ENCODE measurements around the gene PCYT1A. TPM values are rescaled to one million over a fixed set of nuclear protein-coding genes. Genes with fewer than 3 reads are reported as not detected.

The PCYT1A gene
- total RNA-seq, 1 experiment from 2014 or later: 63.8 TPM

GRCh38 chr3:196219194-196219969 lies 68.1 kb downstream of the PCYT1A start:
- Histone ChIP-seq H3K27me3 (ENCODE audit: low read length) (no peaks in the 10 kb centered on the region), H2AFZ (ENCODE audit: low read length) (peak overlapping the region; percentile 62), H3K4me3 (ENCODE audit: low read length) (peak overlapping the region; percentile 59), H3K79me2 (ENCODE audit: low read length) (peaks cover 10% of the 10 kb centered on the region; the same call in 1 of the 2 replicates), H3F3A (ENCODE audit: low read length, unreplicated experiment) (no peaks in the 10 kb centered on the region), H3K4me1 (ENCODE audit: insufficient read depth, low read length) (peaks cover 46% of the 10 kb centered on the region), H3K9me2 (replicated peaks; ENCODE audit: low read length) (no peaks in the 10 kb centered on the region), H4K20me1 (ENCODE audit: low read length) (no peaks in the 10 kb centered on the region), H3K9ac (ENCODE audit: low read length) (peak overlapping the region; percentile 56), H3K4me2 (ENCODE audit: low read length) (peak overlapping the region; percentile 97), H3K9me3 (ENCODE audit: low read length) (no peaks in the 10 kb centered on the region), H3K36me3 (ENCODE audit: low read depth, low read length) (no peaks in the 10 kb centered on the region), H3K27ac (ENCODE audit: low read length) (peak overlapping the region; percentile 71)
- intact Hi-C loops (cut with micrococcal nuclease): no loop called here
- TF ChIP-seq EZH2 (IDR thresholded peaks at IDR 0.05; ENCODE audit: low read length, unreplicated experiment): no peak
- POLR2A ChIA-PET (ENCODE audit: unreplicated experiment): interaction anchor here (0.5 kb wide), 1 partner anchor 57 kb away, joined by 3 read pairs; no protein-coding TSS in a partner anchor
- DNase-seq (peak; percentile 91), ATAC-seq (peak; percentile 72)
- BruUV-seq (replicated peaks): no TSS peak
- CTCF ChIA-PET: interaction anchor here (0.6 kb wide), 1 partner anchor 15 kb away, joined by 3 read pairs; no protein-coding TSS in a partner anchor

DNA sequence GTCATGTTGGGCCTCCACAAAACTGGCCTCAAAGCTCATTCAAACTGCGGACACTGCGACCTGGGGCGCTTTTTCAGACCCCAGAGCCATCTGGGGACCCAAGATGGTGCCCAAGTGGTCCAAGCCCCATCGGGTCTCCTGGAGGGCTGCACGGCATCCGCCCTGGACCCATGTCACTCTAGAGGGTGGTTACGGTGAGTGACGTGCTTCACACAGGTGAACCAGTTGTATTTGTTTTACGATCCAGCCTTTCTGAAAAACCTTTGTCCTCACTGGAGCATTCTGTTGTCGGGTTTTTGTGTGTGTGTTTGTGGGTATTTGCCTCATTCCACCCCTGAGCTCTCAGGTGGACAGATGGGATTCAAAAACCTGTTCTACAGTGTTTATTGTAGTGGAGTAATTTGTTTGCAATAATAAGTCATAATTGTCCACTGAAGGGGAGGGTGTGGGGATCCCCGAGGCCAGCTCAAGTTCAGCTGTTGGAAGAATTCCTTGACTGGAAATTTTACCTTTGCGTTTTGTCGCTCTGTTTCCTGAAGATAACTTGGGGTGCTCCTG lies 69.3 kb downstream of the PCYT1A start:
- H3K4me2 ChIP-seq (ENCODE audit: low read length): peak overlapping the region; percentile 97
- H3K9me3 ChIP-seq (ENCODE audit: low read length): no peaks in the 10 kb centered on the region
- no peaks in the 10 kb centered on the region for H4K20me1 ChIP-seq (ENCODE audit: low read length)
- peak; percentile 81 for DNase-seq
- intact Hi-C loops (cut with micrococcal nuclease): no loop called here
- H3K36me3 ChIP-seq (ENCODE audit: low read depth, low read length): no peaks in the 10 kb centered on the region
- no peaks in the 10 kb centered on the region for H3F3A ChIP-seq (ENCODE audit: low read length, unreplicated experiment)
- H3K27me3 ChIP-seq (ENCODE audit: low read length): no peaks in the 10 kb centered on the region
- ChIA-PET CTCF (interaction anchor here (0.6 kb wide), 1 partner anchor 360 kb away, joined by 6 read pairs; no protein-coding TSS in a partner anchor), POLR2A (ENCODE audit: unreplicated experiment) (interaction anchor here (0.6 kb wide), 1 partner anchor 129 kb away, joined by 3 read pairs; no protein-coding TSS in a partner anchor)
- peak; percentile 13; the same call in 1 of the 2 replicates for ATAC-seq
- H3K4me3 ChIP-seq (ENCODE audit: low read length): peak overlapping the region; percentile 59
- TF ChIP-seq EZH2 (IDR thresholded peaks at IDR 0.05; ENCODE audit: low read length, unreplicated experiment) (no peak), EZH2phosphoT487 (IDR thresholded peaks at IDR 0.05; ENCODE audit: borderline replicate concordance, low read length) (no peak)
- TF ChIP-seq, protein P1, sequence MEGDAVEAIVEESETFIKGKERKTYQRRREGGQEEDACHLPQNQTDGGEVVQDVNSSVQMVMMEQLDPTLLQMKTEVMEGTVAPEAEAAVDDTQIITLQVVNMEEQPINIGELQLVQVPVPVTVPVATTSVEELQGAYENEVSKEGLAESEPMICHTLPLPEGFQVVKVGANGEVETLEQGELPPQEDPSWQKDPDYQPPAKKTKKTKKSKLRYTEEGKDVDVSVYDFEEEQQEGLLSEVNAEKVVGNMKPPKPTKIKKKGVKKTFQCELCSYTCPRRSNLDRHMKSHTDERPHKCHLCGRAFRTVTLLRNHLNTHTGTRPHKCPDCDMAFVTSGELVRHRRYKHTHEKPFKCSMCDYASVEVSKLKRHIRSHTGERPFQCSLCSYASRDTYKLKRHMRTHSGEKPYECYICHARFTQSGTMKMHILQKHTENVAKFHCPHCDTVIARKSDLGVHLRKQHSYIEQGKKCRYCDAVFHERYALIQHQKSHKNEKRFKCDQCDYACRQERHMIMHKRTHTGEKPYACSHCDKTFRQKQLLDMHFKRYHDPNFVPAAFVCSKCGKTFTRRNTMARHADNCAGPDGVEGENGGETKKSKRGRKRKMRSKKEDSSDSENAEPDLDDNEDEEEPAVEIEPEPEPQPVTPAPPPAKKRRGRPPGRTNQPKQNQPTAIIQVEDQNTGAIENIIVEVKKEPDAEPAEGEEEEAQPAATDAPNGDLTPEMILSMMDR (conservative IDR thresholded peaks at IDR 0.05; ENCODE audit: low read depth, low read length): no peak
- H3K9me2 ChIP-seq (replicated peaks; ENCODE audit: low read length): no peaks in the 10 kb centered on the region
- BruUV-seq (replicated peaks): no TSS peak
- peaks cover 10% of the 10 kb centered on the region; the same call in 1 of the 2 replicates for H3K79me2 ChIP-seq (ENCODE audit: low read length)
- H3K9ac ChIP-seq (ENCODE audit: low read length): peak overlapping the region; percentile 56
- H3K27ac ChIP-seq (ENCODE audit: low read length): peak overlapping the region; percentile 73
- peak overlapping the region; percentile 32; the same call in 1 of the 2 replicates for H2AFZ ChIP-seq (ENCODE audit: low read length)
- peaks cover 43% of the 10 kb centered on the region for H3K4me1 ChIP-seq (ENCODE audit: insufficient read depth, low read length)

DNA sequence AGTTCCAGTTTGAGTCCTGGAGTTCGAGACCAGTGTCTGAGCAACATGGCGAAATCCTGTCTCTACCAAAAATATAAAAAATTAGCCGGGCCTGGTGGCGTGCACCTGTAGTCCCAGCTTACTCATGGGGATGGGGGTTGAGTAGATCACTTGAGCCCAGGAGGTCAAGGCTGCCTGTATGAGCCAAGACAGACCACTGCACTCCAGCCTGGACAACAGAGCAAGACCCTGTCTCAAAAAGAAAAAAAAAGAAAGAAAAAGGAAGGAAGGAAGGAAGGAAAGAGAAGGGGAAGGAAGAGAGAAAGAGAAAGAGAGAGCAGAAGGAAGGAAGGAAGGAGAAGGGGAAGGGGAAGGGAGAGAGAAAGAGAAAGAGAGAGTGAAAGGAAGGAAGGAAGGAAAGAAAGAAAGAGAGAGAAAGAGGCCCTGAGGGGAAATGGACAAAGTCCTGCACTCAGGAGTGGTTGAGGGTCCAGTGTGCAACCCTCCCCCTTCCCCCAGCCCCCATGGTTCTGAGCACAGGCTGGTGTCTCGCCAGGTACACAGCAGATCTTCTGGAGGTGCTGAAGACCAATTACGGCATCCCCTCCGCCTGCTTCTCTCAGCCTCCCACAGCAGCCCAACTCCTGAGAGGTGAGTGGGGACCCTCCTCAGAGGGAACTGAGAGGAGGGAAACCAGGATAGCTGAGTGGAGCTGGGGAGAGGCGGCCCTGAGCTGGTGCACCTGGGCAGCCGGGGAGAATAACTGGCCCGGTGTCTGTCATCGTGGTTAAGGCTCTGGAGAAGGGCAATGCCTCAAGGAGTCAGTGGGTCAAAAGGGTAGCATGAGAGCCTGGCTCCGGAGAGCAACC lies 70.0 kb downstream of the PCYT1A start:
- Histone ChIP-seq H3K36me3 (ENCODE audit: low read depth, low read length) (no peaks in the 10 kb centered on the region), H3K9me3 (ENCODE audit: low read length) (no peaks in the 10 kb centered on the region), H3K27me3 (ENCODE audit: low read length) (no peaks in the 10 kb centered on the region), H2AFZ (ENCODE audit: low read length) (no peak overlapping the region; the same call in 1 of the 2 replicates), H3K4me1 (ENCODE audit: insufficient read depth, low read length) (peaks cover 36% of the 10 kb centered on the region), H4K20me1 (ENCODE audit: low read length) (no peaks in the 10 kb centered on the region), H3K9ac (ENCODE audit: low read length) (peak overlapping the region; percentile 66; the same call in 1 of the 2 replicates), H3K4me2 (ENCODE audit: low read length) (peak overlapping the region; percentile 97), H3K9me2 (replicated peaks; ENCODE audit: low read length) (no peaks in the 10 kb centered on the region), H3K4me3 (ENCODE audit: low read length) (peak overlapping the region; percentile 76), H3K79me2 (ENCODE audit: low read length) (peaks cover 10% of the 10 kb centered on the region; the same call in 1 of the 2 replicates), H3F3A (ENCODE audit: low read length, unreplicated experiment) (no peaks in the 10 kb centered on the region), H3K27ac (ENCODE audit: low read length) (peak overlapping the region; percentile 73)
- BruUV-seq (replicated peaks): no TSS peak
- POLR2A ChIA-PET (ENCODE audit: unreplicated experiment): interaction anchor here (0.6 kb wide), 1 partner anchor 128 kb away, joined by 3 read pairs; no protein-coding TSS in a partner anchor
- ATAC-seq (no peak), DNase-seq (no peak)
- intact Hi-C loops (cut with micrococcal nuclease): no loop called here
- TF ChIP-seq, protein P1 (conservative IDR thresholded peaks at IDR 0.05; ENCODE audit: low read depth, low read length): no peak
- no peak for TF ChIP-seq EZH2phosphoT487 (IDR thresholded peaks at IDR 0.05; ENCODE audit: borderline replicate concordance, low read length)
- no peak for TF ChIP-seq EZH2 (IDR thresholded peaks at IDR 0.05; ENCODE audit: low read length, unreplicated experiment)
- CTCF ChIA-PET: interaction anchor here (0.6 kb wide), 1 partner anchor 359 kb away, joined by 6 read pairs; no protein-coding TSS in a partner anchor
